C4-2B (cell line): ENCODE results near the gene TNFRSF11A.

Experiments
- ZFX ChIP-seq: fragments of 450-650 bp; IDR thresholded peaks from 2 replicates; pipeline ENCODE4 v1.6.1; 2017
- TF ChIP-seq, protein P1 (sequence below): fragments of 450-650 bp; conservative IDR thresholded peaks from 2 replicates; pipeline ENCODE4 v1.5.1; 2017; ENCODE audit warnings: mild to moderate bottlenecking

DNA sequence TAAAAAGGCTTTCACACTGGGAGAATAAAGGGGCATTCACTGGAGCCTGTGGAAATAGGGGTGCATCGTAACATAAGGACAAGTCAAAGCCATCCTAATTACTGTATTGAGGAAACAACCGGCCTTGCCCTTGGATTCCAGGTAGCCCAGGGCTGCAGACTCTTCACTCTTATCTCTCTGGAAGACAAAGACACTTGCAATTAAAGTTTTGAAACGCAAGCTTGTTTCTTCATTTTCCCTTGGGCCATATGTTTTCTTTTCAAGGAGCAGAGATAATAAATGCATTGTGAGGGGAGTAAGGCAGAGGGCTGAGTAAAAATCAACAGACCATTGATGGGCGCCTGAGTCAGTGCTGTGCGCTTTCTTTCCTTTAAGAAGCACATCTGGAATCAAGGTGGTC lies 11.5 kb downstream of the TNFRSF11A start:
- TF ChIP-seq, protein P1, sequence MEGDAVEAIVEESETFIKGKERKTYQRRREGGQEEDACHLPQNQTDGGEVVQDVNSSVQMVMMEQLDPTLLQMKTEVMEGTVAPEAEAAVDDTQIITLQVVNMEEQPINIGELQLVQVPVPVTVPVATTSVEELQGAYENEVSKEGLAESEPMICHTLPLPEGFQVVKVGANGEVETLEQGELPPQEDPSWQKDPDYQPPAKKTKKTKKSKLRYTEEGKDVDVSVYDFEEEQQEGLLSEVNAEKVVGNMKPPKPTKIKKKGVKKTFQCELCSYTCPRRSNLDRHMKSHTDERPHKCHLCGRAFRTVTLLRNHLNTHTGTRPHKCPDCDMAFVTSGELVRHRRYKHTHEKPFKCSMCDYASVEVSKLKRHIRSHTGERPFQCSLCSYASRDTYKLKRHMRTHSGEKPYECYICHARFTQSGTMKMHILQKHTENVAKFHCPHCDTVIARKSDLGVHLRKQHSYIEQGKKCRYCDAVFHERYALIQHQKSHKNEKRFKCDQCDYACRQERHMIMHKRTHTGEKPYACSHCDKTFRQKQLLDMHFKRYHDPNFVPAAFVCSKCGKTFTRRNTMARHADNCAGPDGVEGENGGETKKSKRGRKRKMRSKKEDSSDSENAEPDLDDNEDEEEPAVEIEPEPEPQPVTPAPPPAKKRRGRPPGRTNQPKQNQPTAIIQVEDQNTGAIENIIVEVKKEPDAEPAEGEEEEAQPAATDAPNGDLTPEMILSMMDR: no peak
- TF ChIP-seq ZFX: no peak
